Calu3 (cell line): ENCODE results near the gene MLF2. TPM values are rescaled to one million over a fixed set of nuclear protein-coding genes. Genes with fewer than 3 reads are reported as not detected.
A peak's percentile ranks its signal among the peaks of the same experiment; 100 is the strongest.

Source experiments
- BruUV-seq: library from RNA; stranded (reverse); fragments of 400-500 nt; replicated peaks from 2 replicates; lab custom pipeline; 2021; lab: Mats Ljungman, UMichigan
- CTCF ChIA-PET: fragments of 300-600 bp; sonication (Branson Sonifier 250); formaldehyde crosslinking; loops from one replicate; lab custom pipeline; 2022; ENCODE audit warnings: antibody characterized with exemption; lab: Charles Lee
- DNase-seq: peaks from one replicate; pipeline ENCODE4 v3.0.0; 2022
- H3K27ac Mint-ChIP-seq: one replicate; pipeline ENCODE4 v1.8.0; 2022; ENCODE audit warnings: mixed read lengths; ENCODE audit not compliant: unreplicated experiment
- H3K27me3 Mint-ChIP-seq: one replicate; pipeline ENCODE4 v1.8.0; 2022; ENCODE audit warnings: mixed read lengths; ENCODE audit not compliant: unreplicated experiment
- H3K36me3 Mint-ChIP-seq: one replicate; pipeline ENCODE4 v1.8.0; 2022; ENCODE audit warnings: mild to moderate bottlenecking, moderate library complexity, mixed read lengths; ENCODE audit not compliant: insufficient read depth, unreplicated experiment
- H3K4me1 Mint-ChIP-seq: one replicate; pipeline ENCODE4 v1.8.0; 2022; ENCODE audit warnings: mild to moderate bottlenecking, low read depth, mixed read lengths; ENCODE audit not compliant: unreplicated experiment
- H3K4me3 Mint-ChIP-seq: one replicate; pipeline ENCODE4 v1.8.0; 2022; ENCODE audit warnings: mild to moderate bottlenecking, low read depth, moderate library complexity, mixed read lengths; ENCODE audit not compliant: unreplicated experiment
- H3K9me3 Mint-ChIP-seq: one replicate; pipeline ENCODE4 v1.8.0; 2022; ENCODE audit warnings: low read depth, mixed read lengths; ENCODE audit not compliant: unreplicated experiment
- intact Hi-C: fragments of 100-400 bp; cut with micrococcal nuclease; formaldehyde crosslinking; loops from one replicate; pipeline ENCODE4 v1.10.0; 2022; ENCODE audit not compliant: unreplicated experiment
- total RNA-seq: library from RNA; stranded (reverse); gene quantifications from 2 replicates; pipeline ENCODE4 v1.2.3, GENCODE V29; 2022
- TF ChIP-seq, protein P1 (sequence below): fragments of 200-600 bp; IDR thresholded peaks from one replicate; pipeline ENCODE4 v1.8.0; 2022; ENCODE audit warnings: antibody characterized with exemption; ENCODE audit not compliant: unreplicated experiment

Gene MLF2
- total RNA-seq, 1 experiment from 2014 or later, result 176 TPM

DNA sequence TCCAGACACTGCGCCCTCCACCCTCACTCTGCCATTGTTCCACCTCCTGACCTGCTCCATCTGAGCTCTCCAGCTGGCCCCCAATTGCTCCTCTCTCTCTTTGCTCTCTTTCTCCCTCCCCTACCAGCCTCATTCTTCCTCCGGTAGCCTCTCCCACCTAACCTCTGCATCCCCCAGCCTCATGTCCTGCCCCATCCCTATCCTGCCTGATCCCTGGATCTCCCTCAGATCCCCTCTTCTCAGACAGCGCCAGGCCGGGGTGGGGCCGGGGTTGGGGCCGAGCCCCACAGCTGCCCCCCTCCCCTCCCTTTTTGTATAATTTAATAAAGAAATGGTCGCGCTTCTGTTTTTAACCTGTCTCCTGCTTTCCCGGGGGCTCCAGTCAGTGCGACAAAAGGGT is 17.7 kb upstream of the MLF2 start:
- no peaks in the 10 kb centered on the region for H3K9me3 Mint-ChIP-seq
- no peak for DNase-seq
- H3K4me1 Mint-ChIP-seq, result peaks cover 26% of the 10 kb centered on the region
- peaks cover 33% of the 10 kb centered on the region for H3K36me3 Mint-ChIP-seq
- H3K27me3 Mint-ChIP-seq, result peaks cover 61% of the 10 kb centered on the region
- intact Hi-C loops, result no loop called here
- TF ChIP-seq, protein P1, sequence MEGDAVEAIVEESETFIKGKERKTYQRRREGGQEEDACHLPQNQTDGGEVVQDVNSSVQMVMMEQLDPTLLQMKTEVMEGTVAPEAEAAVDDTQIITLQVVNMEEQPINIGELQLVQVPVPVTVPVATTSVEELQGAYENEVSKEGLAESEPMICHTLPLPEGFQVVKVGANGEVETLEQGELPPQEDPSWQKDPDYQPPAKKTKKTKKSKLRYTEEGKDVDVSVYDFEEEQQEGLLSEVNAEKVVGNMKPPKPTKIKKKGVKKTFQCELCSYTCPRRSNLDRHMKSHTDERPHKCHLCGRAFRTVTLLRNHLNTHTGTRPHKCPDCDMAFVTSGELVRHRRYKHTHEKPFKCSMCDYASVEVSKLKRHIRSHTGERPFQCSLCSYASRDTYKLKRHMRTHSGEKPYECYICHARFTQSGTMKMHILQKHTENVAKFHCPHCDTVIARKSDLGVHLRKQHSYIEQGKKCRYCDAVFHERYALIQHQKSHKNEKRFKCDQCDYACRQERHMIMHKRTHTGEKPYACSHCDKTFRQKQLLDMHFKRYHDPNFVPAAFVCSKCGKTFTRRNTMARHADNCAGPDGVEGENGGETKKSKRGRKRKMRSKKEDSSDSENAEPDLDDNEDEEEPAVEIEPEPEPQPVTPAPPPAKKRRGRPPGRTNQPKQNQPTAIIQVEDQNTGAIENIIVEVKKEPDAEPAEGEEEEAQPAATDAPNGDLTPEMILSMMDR, result no peak
- no peak overlapping the region for H3K27ac Mint-ChIP-seq
- no peak overlapping the region for H3K4me3 Mint-ChIP-seq
- no TSS peak for BruUV-seq
- CTCF ChIA-PET, result no interaction called here

- H3K27ac Mint-ChIP-seq, result no peak overlapping the region
- BruUV-seq, result no TSS peak
- TF ChIP-seq, protein P1, result no peak
- peaks cover 26% of the 10 kb centered on the region for H3K4me1 Mint-ChIP-seq
- CTCF ChIA-PET, result interaction anchor here (0.7 kb wide), 1 partner anchor 61 kb away, joined by 3 read pairs; no protein-coding TSS in a partner anchor
- intact Hi-C loops, result no loop called here
- H3K27me3 Mint-ChIP-seq, result peaks cover 61% of the 10 kb centered on the region
- no peaks in the 10 kb centered on the region for H3K9me3 Mint-ChIP-seq
- H3K36me3 Mint-ChIP-seq, result peaks cover 38% of the 10 kb centered on the region
- H3K4me3 Mint-ChIP-seq, result no peak overlapping the region
- DNase-seq, result no peak
Observed at GRCh38 chr12:6770094-6770493, 17.2 kb upstream of the MLF2 start.

GRCh38 chr12:6769666-6770065 is 16.7 kb upstream of the MLF2 start:
- no peak overlapping the region for H3K27ac Mint-ChIP-seq
- CTCF ChIA-PET, result interaction anchor here (0.7 kb wide), 1 partner anchor 61 kb away, joined by 3 read pairs; no protein-coding TSS in a partner anchor
- TF ChIP-seq, protein P1, result no peak

GRCh38 chr12:6768990-6769389 is 16.0 kb upstream of the MLF2 start:
- Mint-ChIP-seq H3K27me3 (peaks cover 56% of the 10 kb centered on the region), H3K9me3 (no peaks in the 10 kb centered on the region), H3K36me3 (peaks cover 49% of the 10 kb centered on the region), H3K27ac (no peak overlapping the region), H3K4me3 (peak overlapping the region; percentile 18), H3K4me1 (peaks cover 31% of the 10 kb centered on the region)
- TF ChIP-seq, protein P1, result no peak
- CTCF ChIA-PET, result no interaction called here
- no TSS peak for BruUV-seq
- no peak for DNase-seq
- intact Hi-C loops, result loop anchor here (1.0 kb wide), 1 partner anchor 31 kb away; no protein-coding TSS in a partner anchor

More at GRCh38 chr12:6769666-6770065, 16.7 kb upstream of the MLF2 start:
- peaks cover 61% of the 10 kb centered on the region for H3K27me3 Mint-ChIP-seq
- peaks cover 26% of the 10 kb centered on the region for H3K4me1 Mint-ChIP-seq
- BruUV-seq, result no TSS peak
- no peaks in the 10 kb centered on the region for H3K9me3 Mint-ChIP-seq
- DNase-seq, result no peak
- intact Hi-C loops, result no loop called here
- H3K4me3 Mint-ChIP-seq, result no peak overlapping the region
- H3K36me3 Mint-ChIP-seq, result peaks cover 42% of the 10 kb centered on the region
